ENCODE results near the gene NAA50. TPM values are rescaled to one million over a fixed set of nuclear protein-coding genes. Genes with fewer than 3 reads are reported as not detected.

Gene NAA50
- total and polyA plus RNA-seq, 2 donors (not counting 1 experiment from before 2014, with no cell fraction given) = 27.6 to 116 TPM

GRCh38 chr3:113684271-113684819 lies 61.7 kb downstream of the NAA50 start:
- ChIA-PET CTCF (interaction anchor here (0.6 to 1.0 kb wide), 2 partner anchors 191 to 530 kb away, joined by 3 to 4 read pairs; no protein-coding TSS in a partner anchor), POLR2A (interaction anchor here (0.6 kb wide), 1 partner anchor 373 kb away, joined by 4 read pairs; no protein-coding TSS in a partner anchor)
- Mint-ChIP-seq H3K9me3 (ENCODE audit: insufficient read depth) (peaks cover 12% of the 10 kb centered on the region), H3K27ac (peak overlapping the region; percentile 38), H3K4me1 (peaks cover 33% of the 10 kb centered on the region), H3K27me3 (no peaks in the 10 kb centered on the region), H3K4me3 (no peak overlapping the region)
- Histone ChIP-seq H3K4me2 (replicated peaks; ENCODE audit: low read depth, low read length, poor library complexity, severe bottlenecking) (no peak overlapping the region), H2AFZ (ENCODE audit: insufficient read depth, low read depth, low read length, poor library complexity, severe bottlenecking) (no peak overlapping the region), H3K4me1 (ENCODE audit: control insufficient read depth in 2 of 2, insufficient read depth in 2 of 2, low read length in 2 of 2) (peaks cover 0 to 4% of the 10 kb centered on the region in 2 donors), H3K27ac (ENCODE audit: low read length in 2 of 2) (no peak overlapping the region), H3K79me2 (ENCODE audit: control insufficient read depth, insufficient read depth, low read length) (peaks cover 82% of the 10 kb centered on the region), H3K9me3 (ENCODE audit: control extremely low read depth in 1 of 3, control insufficient read depth in 2 of 3, insufficient read depth in 1 of 3, low read length in 2 of 3) (peaks cover 0 to 17% (median 16%) of the 10 kb centered on the region in 3 donors), H3K4me3 (ENCODE audit: control extremely low read depth in 1 of 5, extremely low read depth in 1 of 5, insufficient read depth in 1 of 5, low read depth in 2 of 5, low read length in 4 of 5) (no peak overlapping the region), H3K36me3 (replicated peaks in 1 of 2; ENCODE audit: control extremely low read depth in 1 of 2, control insufficient read depth in 1 of 2, extremely low read depth in 1 of 2, insufficient read depth in 2 of 2, low read length in 1 of 2) (peaks cover 0 to 11% of the 10 kb centered on the region in 2 experiments), H3K27me3 (replicated peaks in 1 of 4; ENCODE audit: control extremely low read depth in 1 of 4, control insufficient read depth in 3 of 4, insufficient read depth in 4 of 4, low read length in 3 of 4) (no peaks in the 10 kb centered on the region), H4K20me1 (ENCODE audit: control insufficient read depth, insufficient read depth, low read length, poor library complexity, severe bottlenecking) (peaks cover 17% of the 10 kb centered on the region), H3K9ac (ENCODE audit: low read length) (no peak overlapping the region)
- WGBS (ENCODE audit: insufficient coverage) = no CpG with 5 or more reads among the region's 3 CpGs
- intact Hi-C loops (cut with micrococcal nuclease) = no loop called here
- ATAC-seq (ENCODE audit: low read depth) = no peak
- DNase-seq = no peak
- TF ChIP-seq CTCF (IDR thresholded peaks at IDR 0.05) (no peak), EZH2 (IDR thresholded peaks at IDR 0.05; ENCODE audit: borderline replicate concordance, insufficient read depth, low read depth, low read length, poor library complexity, severe bottlenecking) (no peak)

GRCh38 chr3:113678773-113679172 lies 67.3 kb downstream of the NAA50 start:
- H3K36me3 ChIP-seq (replicated peaks in 1 of 2; ENCODE audit: control extremely low read depth in 1 of 2, control insufficient read depth in 1 of 2, extremely low read depth in 1 of 2, insufficient read depth in 2 of 2, low read length in 1 of 2) = peaks cover 9 to 31% of the 10 kb centered on the region in 2 experiments
- no peak overlapping the region for H3K4me3 ChIP-seq (ENCODE audit: control extremely low read depth in 1 of 5, extremely low read depth in 1 of 5, insufficient read depth in 1 of 5, low read depth in 2 of 5, low read length in 4 of 5)
- peaks cover 12 to 14% of the 10 kb centered on the region in 2 donors for H3K4me1 ChIP-seq (ENCODE audit: control insufficient read depth in 2 of 2, insufficient read depth in 2 of 2, low read length in 2 of 2)
- WGBS (ENCODE audit: insufficient coverage) = no CpG with 5 or more reads among the region's 4 CpGs
- H3K9ac ChIP-seq (ENCODE audit: low read length) = no peak overlapping the region
- no peaks in the 10 kb centered on the region for H3K27me3 ChIP-seq (replicated peaks in 1 of 4; ENCODE audit: control extremely low read depth in 1 of 4, control insufficient read depth in 3 of 4, insufficient read depth in 4 of 4, low read length in 3 of 4)
- Mint-ChIP-seq H3K4me1 (peaks cover 34% of the 10 kb centered on the region), H3K4me3 (no peak overlapping the region), H3K27ac (peak overlapping the region; percentile 65), H3K27me3 (no peaks in the 10 kb centered on the region), H3K9me3 (ENCODE audit: insufficient read depth) (peaks cover 2% of the 10 kb centered on the region)
- ChIA-PET CTCF (no interaction called here), POLR2A (no interaction called here)
- H3K27ac ChIP-seq (ENCODE audit: low read length in 2 of 2) = peak overlapping the region in 1 of 2 donors; percentile 46
- H3K79me2 ChIP-seq (ENCODE audit: control insufficient read depth, insufficient read depth, low read length) = peaks cover 41% of the 10 kb centered on the region
- no peak for ATAC-seq (ENCODE audit: low read depth)
- H4K20me1 ChIP-seq (ENCODE audit: control insufficient read depth, insufficient read depth, low read length, poor library complexity, severe bottlenecking) = no peaks in the 10 kb centered on the region
- TF ChIP-seq CTCF (IDR thresholded peaks at IDR 0.05) (no peak), EZH2 (IDR thresholded peaks at IDR 0.05; ENCODE audit: borderline replicate concordance, insufficient read depth, low read depth, low read length, poor library complexity, severe bottlenecking) (no peak)
- H2AFZ ChIP-seq (ENCODE audit: insufficient read depth, low read depth, low read length, poor library complexity, severe bottlenecking) = no peak overlapping the region
- H3K4me2 ChIP-seq (replicated peaks; ENCODE audit: low read depth, low read length, poor library complexity, severe bottlenecking) = no peak overlapping the region
- intact Hi-C loops (cut with micrococcal nuclease) = no loop called here
- H3K9me3 ChIP-seq (ENCODE audit: control extremely low read depth in 1 of 3, control insufficient read depth in 2 of 3, insufficient read depth in 1 of 3, low read length in 2 of 3) = peaks cover 0 to 4% (median 0%) of the 10 kb centered on the region in 3 donors
- no peak for DNase-seq
